ENCODE measurements around the gene ITIH3. TPM values are rescaled to one million over a fixed set of nuclear protein-coding genes. Genes with fewer than 3 reads are reported as not detected.

ITIH3 gene
- total and polyA plus RNA-seq, 4 donors = 507 to 1,326 (median 909) TPM

GRCh38 chr3:52820736-52821135 lies 26.1 kb downstream of the ITIH3 start (continued):
- TF ChIP-seq REST (IDR thresholded peaks at IDR 0.05) (no peak), YY1 (IDR thresholded peaks at IDR 0.05) (no peak)

- no peak for TF ChIP-seq FOXA1 (IDR thresholded peaks at IDR 0.05)
- no peak for TF ChIP-seq CTCF (IDR thresholded peaks at IDR 0.05; ENCODE audit: low read depth, low read length, missing input control)
- no peak for TF ChIP-seq EGR1 (IDR thresholded peaks at IDR 0.05; ENCODE audit: low read depth in 2 of 2)
- TF ChIP-seq RXRA (IDR thresholded peaks at IDR 0.05) = no peak
- no peak for TF ChIP-seq YY1 (IDR thresholded peaks at IDR 0.05)
- no peak for TF ChIP-seq NR2F2 (IDR thresholded peaks at IDR 0.05)
- no peak for TF ChIP-seq RAD21 (IDR thresholded peaks at IDR 0.05)
- no peak for TF ChIP-seq JUND (IDR thresholded peaks at IDR 0.05)
- TF ChIP-seq REST (IDR thresholded peaks at IDR 0.05) = no peak
- TF ChIP-seq HNF4G (IDR thresholded peaks at IDR 0.05) = no peak
- TF ChIP-seq HNF4A (conservative IDR thresholded peaks at IDR 0.05) = no peak
- TF ChIP-seq MAX (IDR thresholded peaks at IDR 0.05) = no peak
- TF ChIP-seq ZBTB33 (IDR thresholded peaks at IDR 0.05) = no peak
- no peak for TF ChIP-seq SP1 (IDR thresholded peaks at IDR 0.05)
- TF ChIP-seq TAF1 (conservative IDR thresholded peaks at IDR 0.05) = no peak
- TF ChIP-seq FOXA2 (IDR thresholded peaks at IDR 0.05) = no peak
- TF ChIP-seq ATF3 (IDR thresholded peaks at IDR 0.05) = no peak
- no peak for TF ChIP-seq GABPA (IDR thresholded peaks at IDR 0.05 in 1 of 2, conservative IDR thresholded peaks at IDR 0.05 in 1 of 2)
- Histone ChIP-seq H3K4me1 (ENCODE audit: control insufficient read depth in 4 of 4, insufficient read depth in 4 of 4, low read length in 3 of 4) (peaks cover 2 to 95% (median 85%) of the 10 kb centered on the region in 4 donors), H3K27me3 (ENCODE audit: control insufficient read depth in 4 of 4, insufficient read depth in 4 of 4, low read length in 3 of 4) (no peaks in the 10 kb centered on the region), H3K9ac (ENCODE audit: low read depth in 1 of 2, low read length in 2 of 2) (no peak overlapping the region), H3K9me3 (ENCODE audit: control insufficient read depth in 4 of 4, low read length in 3 of 4) (no peaks in the 10 kb centered on the region), H3K36me3 (ENCODE audit: control insufficient read depth in 4 of 4, insufficient read depth in 3 of 4, low read depth in 1 of 4, low read length in 3 of 4) (peaks cover 21 to 93% (median 71%) of the 10 kb centered on the region in 4 donors), H3K4me3 (ENCODE audit: low read depth in 1 of 3, low read length in 3 of 3) (no peak overlapping the region), H3K27ac (ENCODE audit: low read depth in 1 of 2, low read length in 2 of 2) (peak overlapping the region in 1 of 2 donors; percentile 10)
- no peak for DNase-seq (ENCODE audit: low spot score)
- 83% methylated on average over 5 of the region's 5 CpGs for WGBS
Observed at GRCh38 chr3:52822363-52822762, 27.8 kb downstream of the ITIH3 start.
